Measurements from ENCODE around the gene KCNH8.

Gene KCNH8

GRCh38 chr3:19363071-19363470 lies 214.8 kb downstream of the KCNH8 start:
- TF ChIP-seq ZNF274 (IDR thresholded peaks at IDR 0.05; ENCODE audit: low read depth, low read length) (no peak), SUZ12 (IDR thresholded peaks at IDR 0.05; ENCODE audit: extremely low read depth, insufficient read depth, insufficient read length) (no peak), YY1 (IDR thresholded peaks at IDR 0.05; ENCODE audit: insufficient read depth, insufficient read length) (no peak)
- no peaks in the 10 kb centered on the region for H3K9me3 ChIP-seq (ENCODE audit: insufficient read depth, low read length)
- H3K9ac ChIP-seq (ENCODE audit: insufficient read length, low read depth): no peak overlapping the region
- no peak overlapping the region for H3K4me3 ChIP-seq (ENCODE audit: insufficient read length, low read depth)
- no peak for DNase-seq (ENCODE audit: low read depth, low spot score)
- H3K4me1 ChIP-seq (ENCODE audit: insufficient read depth, insufficient read length): no peaks in the 10 kb centered on the region
- H3K27me3 ChIP-seq (ENCODE audit: insufficient read depth, insufficient read length): no peaks in the 10 kb centered on the region
- no peaks in the 10 kb centered on the region for H3K36me3 ChIP-seq (ENCODE audit: insufficient read depth, insufficient read length, low read length)

DNA sequence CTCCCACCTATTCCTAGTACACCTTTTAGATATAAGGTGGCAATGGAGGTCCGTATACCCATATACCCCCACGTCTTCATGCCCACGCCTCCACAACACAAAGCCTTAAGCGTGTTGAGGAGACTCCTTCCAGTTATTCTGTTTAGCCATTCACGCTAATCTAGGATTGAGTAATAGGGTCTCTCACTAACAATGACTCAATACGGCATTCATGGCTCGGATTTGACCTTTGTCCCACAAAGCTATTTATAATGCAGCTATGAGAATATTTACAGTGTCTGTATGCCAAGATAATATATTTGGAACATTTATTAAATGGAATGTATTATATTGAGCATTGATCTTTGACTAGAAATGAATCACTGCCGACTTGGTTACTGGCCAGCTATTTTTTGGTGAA lies 215.8 kb downstream of the KCNH8 start:
- Histone ChIP-seq H3K9me3 (ENCODE audit: insufficient read depth, low read length) (no peaks in the 10 kb centered on the region), H3K27me3 (ENCODE audit: insufficient read depth, insufficient read length) (no peaks in the 10 kb centered on the region), H3K36me3 (ENCODE audit: insufficient read depth, insufficient read length, low read length) (no peaks in the 10 kb centered on the region), H3K4me1 (ENCODE audit: insufficient read depth, insufficient read length) (no peaks in the 10 kb centered on the region), H3K4me3 (ENCODE audit: insufficient read length, low read depth) (no peak overlapping the region), H3K9ac (ENCODE audit: insufficient read length, low read depth) (no peak overlapping the region)
- no peak for DNase-seq (ENCODE audit: low read depth, low spot score)
- TF ChIP-seq ZNF274 (IDR thresholded peaks at IDR 0.05; ENCODE audit: low read depth, low read length) (no peak), SUZ12 (IDR thresholded peaks at IDR 0.05; ENCODE audit: extremely low read depth, insufficient read depth, insufficient read length) (no peak), YY1 (IDR thresholded peaks at IDR 0.05; ENCODE audit: insufficient read depth, insufficient read length) (no peak)

- Histone ChIP-seq H3K4me3 (ENCODE audit: insufficient read length, low read depth) (no peak overlapping the region), H3K4me1 (ENCODE audit: insufficient read depth, insufficient read length) (no peaks in the 10 kb centered on the region), H3K9ac (ENCODE audit: insufficient read length, low read depth) (no peak overlapping the region), H3K9me3 (ENCODE audit: insufficient read depth, low read length) (no peaks in the 10 kb centered on the region), H3K27me3 (ENCODE audit: insufficient read depth, insufficient read length) (no peaks in the 10 kb centered on the region), H3K36me3 (ENCODE audit: insufficient read depth, insufficient read length, low read length) (no peaks in the 10 kb centered on the region)
- no peak for DNase-seq (ENCODE audit: low read depth, low spot score)
- TF ChIP-seq ZNF274 (IDR thresholded peaks at IDR 0.05; ENCODE audit: low read depth, low read length): no peak
- no peak for TF ChIP-seq SUZ12 (IDR thresholded peaks at IDR 0.05; ENCODE audit: extremely low read depth, insufficient read depth, insufficient read length)
- no peak for TF ChIP-seq YY1 (IDR thresholded peaks at IDR 0.05; ENCODE audit: insufficient read depth, insufficient read length)
These were observed 217.2 kb downstream of the KCNH8 start for GRCh38 chr3:19365471-19365870.

- H3K9me3 ChIP-seq (ENCODE audit: insufficient read depth, low read length): peaks cover 7% of the 10 kb centered on the region
- no peak for DNase-seq (ENCODE audit: low read depth, low spot score)
- TF ChIP-seq SUZ12 (IDR thresholded peaks at IDR 0.05; ENCODE audit: extremely low read depth, insufficient read depth, insufficient read length) (no peak), ZNF274 (IDR thresholded peaks at IDR 0.05; ENCODE audit: low read depth, low read length) (no peak), YY1 (IDR thresholded peaks at IDR 0.05; ENCODE audit: insufficient read depth, insufficient read length) (no peak)
- H3K9ac ChIP-seq (ENCODE audit: insufficient read length, low read depth): no peak overlapping the region
- H3K36me3 ChIP-seq (ENCODE audit: insufficient read depth, insufficient read length, low read length): no peaks in the 10 kb centered on the region
- no peaks in the 10 kb centered on the region for H3K27me3 ChIP-seq (ENCODE audit: insufficient read depth, insufficient read length)
- no peaks in the 10 kb centered on the region for H3K4me1 ChIP-seq (ENCODE audit: insufficient read depth, insufficient read length)
- no peak overlapping the region for H3K4me3 ChIP-seq (ENCODE audit: insufficient read length, low read depth)
These were observed 236.6 kb downstream of the KCNH8 start for GRCh38 chr3:19384868-19385267.

- Histone ChIP-seq H3K36me3 (ENCODE audit: insufficient read depth, insufficient read length, low read length) (no peaks in the 10 kb centered on the region), H3K4me3 (ENCODE audit: insufficient read length, low read depth) (no peak overlapping the region), H3K9me3 (ENCODE audit: insufficient read depth, low read length) (no peaks in the 10 kb centered on the region), H3K27me3 (ENCODE audit: insufficient read depth, insufficient read length) (no peaks in the 10 kb centered on the region), H3K4me1 (ENCODE audit: insufficient read depth, insufficient read length) (no peaks in the 10 kb centered on the region), H3K9ac (ENCODE audit: insufficient read length, low read depth) (no peak overlapping the region)
- no peak for DNase-seq (ENCODE audit: low read depth, low spot score)
- TF ChIP-seq YY1 (IDR thresholded peaks at IDR 0.05; ENCODE audit: insufficient read depth, insufficient read length) (no peak), ZNF274 (IDR thresholded peaks at IDR 0.05; ENCODE audit: low read depth, low read length) (no peak), SUZ12 (IDR thresholded peaks at IDR 0.05; ENCODE audit: extremely low read depth, insufficient read depth, insufficient read length) (no peak)
These were observed 243.8 kb downstream of the KCNH8 start for GRCh38 chr3:19392150-19392549.

- Histone ChIP-seq H3K9ac (ENCODE audit: insufficient read length, low read depth) (no peak overlapping the region), H3K9me3 (ENCODE audit: insufficient read depth, low read length) (no peaks in the 10 kb centered on the region), H3K36me3 (ENCODE audit: insufficient read depth, insufficient read length, low read length) (no peaks in the 10 kb centered on the region), H3K27me3 (ENCODE audit: insufficient read depth, insufficient read length) (no peaks in the 10 kb centered on the region), H3K4me1 (ENCODE audit: insufficient read depth, insufficient read length) (no peaks in the 10 kb centered on the region), H3K4me3 (ENCODE audit: insufficient read length, low read depth) (no peak overlapping the region)
- TF ChIP-seq ZNF274 (IDR thresholded peaks at IDR 0.05; ENCODE audit: low read depth, low read length): no peak
- no peak for TF ChIP-seq SUZ12 (IDR thresholded peaks at IDR 0.05; ENCODE audit: extremely low read depth, insufficient read depth, insufficient read length)
- no peak for TF ChIP-seq YY1 (IDR thresholded peaks at IDR 0.05; ENCODE audit: insufficient read depth, insufficient read length)
- no peak for DNase-seq (ENCODE audit: low read depth, low spot score)
These were observed 246.6 kb downstream of the KCNH8 start for GRCh38 chr3:19394946-19395345.

GRCh38 chr3:19396726-19397125 lies 248.4 kb downstream of the KCNH8 start:
- no peak overlapping the region for H3K9ac ChIP-seq (ENCODE audit: insufficient read length, low read depth)
- no peaks in the 10 kb centered on the region for H3K4me1 ChIP-seq (ENCODE audit: insufficient read depth, insufficient read length)
- TF ChIP-seq SUZ12 (IDR thresholded peaks at IDR 0.05; ENCODE audit: extremely low read depth, insufficient read depth, insufficient read length) (no peak), ZNF274 (IDR thresholded peaks at IDR 0.05; ENCODE audit: low read depth, low read length) (no peak), YY1 (IDR thresholded peaks at IDR 0.05; ENCODE audit: insufficient read depth, insufficient read length) (no peak)
- H3K27me3 ChIP-seq (ENCODE audit: insufficient read depth, insufficient read length): no peaks in the 10 kb centered on the region
- no peak for DNase-seq (ENCODE audit: low read depth, low spot score)
- no peak overlapping the region for H3K4me3 ChIP-seq (ENCODE audit: insufficient read length, low read depth)
- H3K36me3 ChIP-seq (ENCODE audit: insufficient read depth, insufficient read length, low read length): no peaks in the 10 kb centered on the region
- no peaks in the 10 kb centered on the region for H3K9me3 ChIP-seq (ENCODE audit: insufficient read depth, low read length)

DNA sequence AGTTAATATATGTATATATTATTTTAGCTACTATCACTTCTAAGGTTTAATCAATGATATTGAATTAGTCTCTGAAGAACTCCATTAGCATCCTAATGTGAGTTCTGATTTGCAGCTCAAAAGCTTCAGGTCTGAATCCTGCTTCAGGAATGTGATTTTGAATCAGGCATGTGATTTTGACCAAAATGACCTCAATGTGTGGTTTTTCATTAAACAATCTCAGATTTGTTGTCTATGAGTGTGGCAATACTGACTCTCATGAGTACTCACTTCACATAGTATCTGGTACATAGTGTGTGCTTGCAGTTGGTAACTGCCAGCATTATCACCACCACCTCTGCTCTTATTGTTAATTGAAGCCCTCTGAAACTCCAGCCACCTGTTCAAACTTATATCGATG lies 251.0 kb downstream of the KCNH8 start:
- no peak overlapping the region for H3K4me3 ChIP-seq (ENCODE audit: insufficient read length, low read depth)
- no peak for DNase-seq (ENCODE audit: low read depth, low spot score)
- H3K4me1 ChIP-seq (ENCODE audit: insufficient read depth, insufficient read length): no peaks in the 10 kb centered on the region
- TF ChIP-seq YY1 (IDR thresholded peaks at IDR 0.05; ENCODE audit: insufficient read depth, insufficient read length): no peak
- no peak for TF ChIP-seq ZNF274 (IDR thresholded peaks at IDR 0.05; ENCODE audit: low read depth, low read length)
- no peak for TF ChIP-seq SUZ12 (IDR thresholded peaks at IDR 0.05; ENCODE audit: extremely low read depth, insufficient read depth, insufficient read length)
- no peaks in the 10 kb centered on the region for H3K9me3 ChIP-seq (ENCODE audit: insufficient read depth, low read length)
- H3K27me3 ChIP-seq (ENCODE audit: insufficient read depth, insufficient read length): no peaks in the 10 kb centered on the region
- H3K36me3 ChIP-seq (ENCODE audit: insufficient read depth, insufficient read length, low read length): no peaks in the 10 kb centered on the region
- no peak overlapping the region for H3K9ac ChIP-seq (ENCODE audit: insufficient read length, low read depth)

Measured in NT2/D1 (cell line).